Thymus (tissue), 14 donors: Measurements from ENCODE around the gene NAIF1. TPM values are rescaled to one million over a fixed set of nuclear protein-coding genes. Genes with fewer than 3 reads are reported as not detected.
A peak's percentile ranks its signal among the peaks of the same experiment; 100 is the strongest.
"Not testable (repeated sequence)": the region's sequence is repeated elsewhere in the genome, so short reads cannot be mapped to it uniquely, and the experiment has no call there.

Experiments
- DNase-seq, 9 donors: peaks; one replicate each; pipeline ENCODE4 v3.0.0-alpha.2; 2013; ENCODE audit warnings: low spot score in 9 of 9, low read depth in 6 of 9, missing footprints in 1 of 9
- H3K27ac ChIP-seq, 2 donors: one replicate each; pipeline ENCODE4 v1.5.1; 2013; ENCODE audit warnings: control low read depth in 1 of 2, low read depth in 1 of 2, low read length in 1 of 2, mild to moderate bottlenecking in 1 of 2, moderate library complexity in 1 of 2
- H3K27me3 ChIP-seq, 2 donors: one replicate each; pipeline ENCODE4 v1.5.1; 2013; ENCODE audit warnings: low read length in 1 of 2; ENCODE audit not compliant: control insufficient read depth in 2 of 2, insufficient read depth in 1 of 2
- H3K36me3 ChIP-seq, 2 donors: one replicate each; pipeline ENCODE4 v1.5.1; 2013; ENCODE audit warnings: low read length in 1 of 2, mild to moderate bottlenecking in 1 of 2, moderate library complexity in 1 of 2; ENCODE audit not compliant: control insufficient read depth in 2 of 2, insufficient read depth in 2 of 2
- H3K4me1 ChIP-seq, 2 donors: one replicate each; pipeline ENCODE4 v1.5.1; 2013; ENCODE audit warnings: low read length in 2 of 2; ENCODE audit not compliant: control insufficient read depth in 2 of 2, insufficient read depth in 2 of 2
- H3K4me3 ChIP-seq, 2 donors: one replicate each; pipeline ENCODE4 v1.5.1; 2013; ENCODE audit warnings: low read length in 2 of 2, control low read depth in 1 of 2, mild to moderate bottlenecking in 1 of 2
- H3K9me3 ChIP-seq, 2 donors: one replicate each; pipeline ENCODE4 v1.5.1; 2013; ENCODE audit warnings: low read length in 1 of 2, mild to moderate bottlenecking in 1 of 2; ENCODE audit not compliant: control insufficient read depth in 2 of 2, insufficient read depth in 1 of 2
- WGBS: extraction: QIAGEN DNeasy Blood & Tissue Kit; methylation state at CpG from one replicate; pipeline ENCODE4 v1.1.7; 2013; 5-methylcytosine and 5-hydroxymethylcytosine counted together
- long read RNA-seq, 10 donors: transcript quantifications; one replicate each; lab custom pipeline, GENCODE V29; 2026
- polyA plus RNA-seq: library from polyadenylated mRNA; stranded (reverse); fragments of 200-250 nt; gene quantifications from one replicate; pipeline ENCODE4 v1.2.3, GENCODE V29; 2013
- total RNA-seq: library from RNA; stranded (reverse); fragments of 120-200 nt; gene quantifications from one replicate; pipeline ENCODE4 v1.2.4, GENCODE V29; 2013
- donor health status: healthy.

NAIF1 gene
- 10.9 TPM for total RNA-seq
- 11.5 TPM for polyA plus RNA-seq
- long read RNA-seq, donor 1, partial matches to known transcripts: 0 of 1 reads
- long read RNA-seq, donor 1, other reads (novel, unspliced or antisense): 0 of 1 reads
- long read RNA-seq, donor 2: 0 reads
- long read RNA-seq, donor 3, partial matches to known transcripts: 6 of 9 reads
- long read RNA-seq, donor 3, other reads (novel, unspliced or antisense): 0 of 9 reads
- long read RNA-seq, donor 4, partial matches to known transcripts: 0 of 1 reads
- long read RNA-seq, donor 4, other reads (novel, unspliced or antisense): 0 of 1 reads
- long read RNA-seq, donor 5, partial matches to known transcripts: 0 of 4 reads
- long read RNA-seq, donor 5, other reads (novel, unspliced or antisense): 0 of 4 reads
- long read RNA-seq, donor 6, partial matches to known transcripts: 0 of 3 reads
- long read RNA-seq, donor 6, other reads (novel, unspliced or antisense): 0 of 3 reads
- long read RNA-seq, donor 7, partial matches to known transcripts: 5 of 9 reads
- long read RNA-seq, donor 7, other reads (novel, unspliced or antisense): 0 of 9 reads
- long read RNA-seq, donor 8: 0 reads
- long read RNA-seq, donor 9: 0 reads
- long read RNA-seq, donor 10, partial matches to known transcripts: 0 of 6 reads
- long read RNA-seq, donor 10, other reads (novel, unspliced or antisense): 0 of 6 reads

GRCh38 chr9:128066713-128067644 is at the start of gene NAIF1:
Gene NAIF1 (minus strand): TSS chr9:128067320. CDS start chr9:128067101, 219 bp downstream.
- WGBS: 38% methylated on average over 54 of the region's 54 CpGs
- Histone ChIP-seq H3K4me3 (peak within 1 kb of the TSS; percentile 77 to 82), H3K27ac (peak within 1 kb of the TSS; percentile 98 to 99), H3K36me3 (peaks cover 18 to 19% of the 10 kb centered on the region in 2 donors), H3K9me3 (peaks cover 0 to 7% of the 10 kb centered on the region in 2 donors), H3K4me1 (peaks cover 41 to 71% of the 10 kb centered on the region in 2 donors), H3K27me3 (no peaks in the 10 kb centered on the region)
- peak; percentile 93 to 99 (median 98) for DNase-seq

GRCh38 chr9:128116104-128117083 is 49.3 kb upstream of the NAIF1 start:
- Histone ChIP-seq H3K27ac (no peak overlapping the region), H3K36me3 (peaks cover 37 to 45% of the 10 kb centered on the region in 2 donors), H3K4me3 (no peak overlapping the region), H3K27me3 (no peaks in the 10 kb centered on the region), H3K9me3 (peaks cover 0 to 11% of the 10 kb centered on the region in 2 donors), H3K4me1 (peaks cover 0 to 16% of the 10 kb centered on the region in 2 donors)
- 94% methylated on average over 16 of the region's 16 CpGs for WGBS
- DNase-seq: no peak

- peaks cover 0 to 11% of the 10 kb centered on the region in 2 donors for H3K9me3 ChIP-seq
- H3K27me3 ChIP-seq: no peaks in the 10 kb centered on the region
- H3K4me3 ChIP-seq: no peak overlapping the region
- H3K27ac ChIP-seq: no peak overlapping the region
- H3K36me3 ChIP-seq: peaks cover 28 to 42% of the 10 kb centered on the region in 2 donors
- H3K4me1 ChIP-seq: peaks cover 0 to 22% of the 10 kb centered on the region in 2 donors
- WGBS: 95% methylated on average over 26 of the region's 26 CpGs
- DNase-seq: no peak
These were observed 48.3 kb upstream of the NAIF1 start for GRCh38 chr9:128115187-128116103.

DNA sequence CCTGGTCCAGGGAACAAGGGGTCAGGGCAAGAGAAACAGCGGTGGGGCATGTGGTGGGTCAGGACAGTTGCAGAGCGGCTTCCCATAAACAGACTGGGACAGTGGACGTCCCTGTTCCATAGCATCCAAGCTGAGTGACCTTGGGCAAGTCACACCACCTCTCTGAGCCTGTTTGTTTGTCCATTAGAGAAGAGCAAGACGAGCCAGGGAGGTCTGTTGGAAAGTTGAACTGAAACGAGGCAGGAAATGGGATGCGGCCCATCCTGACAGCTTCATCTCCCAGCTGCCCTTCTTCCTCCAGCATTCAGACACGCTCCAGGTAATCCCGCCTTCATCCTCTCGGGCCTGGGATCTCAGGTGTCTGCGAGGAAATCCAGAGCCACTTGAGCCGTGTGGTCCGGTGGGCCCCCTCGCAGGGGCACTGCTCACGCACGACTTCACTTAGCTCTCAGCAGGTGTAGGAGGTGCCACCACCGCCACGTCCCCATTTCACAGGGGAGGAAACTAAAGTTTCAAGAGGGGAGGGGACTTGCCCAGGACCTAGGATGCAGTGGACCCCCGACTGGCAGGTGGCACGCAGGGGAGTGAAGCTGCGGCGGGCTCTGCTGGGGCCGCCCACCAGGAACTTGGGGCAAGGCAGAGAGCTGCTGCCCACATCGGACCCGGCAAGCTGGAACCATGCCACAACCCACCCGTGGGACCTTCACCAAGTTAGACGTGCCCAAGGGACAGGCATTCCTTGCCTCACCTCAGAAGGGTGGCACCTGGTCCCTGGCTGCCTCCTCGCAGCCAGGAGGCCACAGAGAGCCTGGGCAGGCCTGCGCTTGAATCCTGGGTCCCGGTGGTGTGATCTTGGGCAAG is 47.4 kb upstream of the NAIF1 start:
- H3K27ac ChIP-seq: no peak overlapping the region
- WGBS: 95% methylated on average over 29 of the region's 29 CpGs

DNA sequence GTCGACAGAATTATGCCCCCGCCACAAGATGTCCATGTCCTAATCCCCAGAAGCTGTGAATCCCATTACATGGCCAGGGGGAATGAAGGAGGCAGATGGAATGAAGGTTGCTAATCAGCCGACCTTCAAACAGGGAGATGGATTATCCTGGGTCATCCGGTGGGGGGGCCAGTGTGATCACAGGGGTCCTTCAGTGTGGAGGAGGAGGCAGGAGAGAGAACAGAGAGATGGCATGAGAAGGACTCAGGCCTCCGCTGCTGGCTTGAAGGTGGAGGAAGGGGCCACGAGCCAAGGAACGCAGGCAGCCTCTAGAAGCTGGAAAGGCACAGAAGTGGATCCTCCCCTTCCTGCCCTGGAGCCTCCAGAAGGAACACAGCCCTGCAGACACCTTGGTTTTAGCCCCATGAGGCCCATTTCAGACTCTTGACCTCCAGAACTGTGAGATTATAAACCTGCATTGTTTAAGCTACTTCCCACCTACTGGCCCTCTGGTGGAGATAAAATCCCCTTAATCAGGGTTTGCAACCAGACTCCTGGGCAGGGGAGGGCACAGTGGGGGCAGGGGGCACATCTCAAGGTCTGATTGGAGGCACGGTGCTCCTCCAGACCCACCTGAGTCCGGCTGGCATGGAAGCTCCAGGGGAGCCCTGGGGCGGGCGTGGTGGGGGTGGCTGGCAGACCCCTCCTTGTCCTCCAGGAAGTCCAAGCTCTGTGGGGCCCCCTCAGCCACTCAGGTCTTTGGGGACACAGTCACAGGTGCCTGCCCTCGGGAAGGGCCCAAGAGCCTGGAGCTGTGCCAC is 46.6 kb upstream of the NAIF1 start:
- peaks cover 26 to 49% of the 10 kb centered on the region in 2 donors for H3K36me3 ChIP-seq
- no peaks in the 10 kb centered on the region for H3K27me3 ChIP-seq
- WGBS: 98% methylated on average over 12 of the region's 12 CpGs
- no peak overlapping the region for H3K4me3 ChIP-seq
- no peak for DNase-seq
- peaks cover 0 to 11% of the 10 kb centered on the region in 2 donors for H3K9me3 ChIP-seq
- H3K27ac ChIP-seq: no peak overlapping the region
- peaks cover 0 to 22% of the 10 kb centered on the region in 2 donors for H3K4me1 ChIP-seq

More for the DNA sequence above, 47.4 kb upstream of the NAIF1 start:
- H3K9me3 ChIP-seq: peaks cover 0 to 11% of the 10 kb centered on the region in 2 donors
- DNase-seq: no peak
- H3K36me3 ChIP-seq: peaks cover 26 to 41% of the 10 kb centered on the region in 2 donors
- H3K4me3 ChIP-seq: no peak overlapping the region
- no peaks in the 10 kb centered on the region for H3K27me3 ChIP-seq
- peaks cover 0 to 22% of the 10 kb centered on the region in 2 donors for H3K4me1 ChIP-seq

GRCh38 chr9:128111726-128112125 is 44.6 kb upstream of the NAIF1 start:
- peaks cover under 1 to 20% of the 10 kb centered on the region in 2 donors for H3K4me1 ChIP-seq
- peaks cover 45 to 69% of the 10 kb centered on the region in 2 donors for H3K36me3 ChIP-seq
- H3K27ac ChIP-seq, H3K4me3 ChIP-seq, H3K9me3 ChIP-seq, H3K27me3 ChIP-seq, DNase-seq: not testable (repeated sequence)
- WGBS: 92% methylated on average over 12 of the region's 12 CpGs
